ENCODE data around the gene KDELR1.

DNA sequence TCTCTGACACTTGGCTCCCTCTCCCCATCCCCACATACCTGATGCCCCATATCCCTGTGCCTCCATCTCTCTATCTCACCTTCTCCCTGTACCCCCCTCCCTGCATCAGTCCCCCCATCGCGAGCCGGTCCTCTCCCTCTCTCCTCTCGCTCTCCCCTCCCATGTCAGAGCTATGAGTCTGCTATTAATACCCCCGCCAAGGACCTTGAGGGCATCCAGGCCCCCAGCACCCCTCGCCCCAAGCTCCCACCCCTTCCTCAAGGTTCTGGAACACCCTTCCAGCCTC is 3.8 kb upstream of the KDELR1 start:
- TF ChIP-seq POLR2AphosphoS5 (IDR thresholded peaks at IDR 0.05; ENCODE audit: low read depth, low read length): no peak
- no peak for TF ChIP-seq TAF1 (IDR thresholded peaks at IDR 0.05; ENCODE audit: low read depth, low read length)
- no peak for TF ChIP-seq POU2F2 (IDR thresholded peaks at IDR 0.05; ENCODE audit: low read depth, low read length)
